Right ventricle myocardium inferior (tissue), 1 donor: ENCODE measurements around the gene ITGAE. TPM values are rescaled to one million over a fixed set of nuclear protein-coding genes. Genes with fewer than 3 reads are reported as not detected.
A peak's percentile ranks its signal among the peaks of the same experiment; 100 is the strongest.
"Not testable (repeated sequence)": the region's sequence is repeated elsewhere in the genome, so short reads cannot be mapped to it uniquely, and the experiment has no call there.

Experiments
- ATAC-seq: fragments of 200-7000 bp; cut with Tn5 transposase; one replicate; pipeline ENCODE4 v1.9.1; 2020; ENCODE audit warnings: mild to moderate bottlenecking, moderate library complexity
- DNase-seq: peaks from one replicate; pipeline ENCODE4 v3.0.0; 2021; ENCODE audit errors: missing footprints
- intact Hi-C: fragments of 100-400 bp; cut with DNase I; formaldehyde crosslinking; loops from one replicate; pipeline ENCODE4 v1.11.0; 2022
- total RNA-seq: library from RNA; stranded (reverse); fragmentation: NEBNext Ultra II Directional; extraction: Animal tissue kit (Norgen Biotek cat#: 25700); gene quantifications from one replicate; pipeline ENCODE4 v1.2.1, GENCODE V29; 2021
- donor health status: DM: no; HTN: yes; CAD: no; lungs with severe emphysema.

Gene ITGAE
- total RNA-seq, 1 donor from 2014 or later: 17.6 TPM

- intact Hi-C loops: no loop called here
- ATAC-seq: no peak
- DNase-seq: no peak
These were observed 52.4 kb downstream of the ITGAE start for GRCh38 chr17:3748576-3748975.

- intact Hi-C loops: no loop called here
- ATAC-seq: no peak
These were observed 53.2 kb downstream of the ITGAE start for GRCh38 chr17:3747805-3748204.

GRCh38 chr17:3745071-3745470, 55.9 kb downstream of the ITGAE start:
- ATAC-seq (no peak), DNase-seq (no peak)
- intact Hi-C loops: no loop called here

More at GRCh38 chr17:3747805-3748204, 53.2 kb downstream of the ITGAE start:
- DNase-seq: no peak

GRCh38 chr17:3744014-3744413, 57.0 kb downstream of the ITGAE start:
- ATAC-seq: no peak
- intact Hi-C loops: no loop called here
- DNase-seq: no peak

GRCh38 chr17:3740611-3741073, 60.3 kb downstream of the ITGAE start:
- ATAC-seq (no peak), DNase-seq (no peak)
- intact Hi-C loops: no loop called here

- no peak for ATAC-seq
- no peak for DNase-seq
- intact Hi-C loops: loop anchor here (2.0 to 10.0 kb wide), 4 partner anchors 88 to 335 kb away; partner anchors contain the start of gene NCBP3
These were observed 61.4 kb downstream of the ITGAE start for GRCh38 chr17:3739422-3740124.

GRCh38 chr17:3738562-3739295, 62.3 kb downstream of the ITGAE start:
- intact Hi-C loops: loop anchor here (2.0 to 10.0 kb wide), 4 partner anchors 89 to 336 kb away; partner anchors contain the start of gene NCBP3
- DNase-seq: no peak
- peak; percentile 62 for ATAC-seq

- intact Hi-C loops: loop anchor here (5.0 to 10.0 kb wide), 3 partner anchors 92 to 339 kb away; partner anchors contain the start of gene NCBP3
- no peak for DNase-seq
- ATAC-seq: no peak
These were observed 65.5 kb downstream of the ITGAE start for GRCh38 chr17:3735515-3735914.

- not testable (repeated sequence) for DNase-seq, ATAC-seq
- intact Hi-C loops: loop anchor here (5.0 to 10.0 kb wide), 3 partner anchors 92 to 340 kb away; partner anchors contain the start of gene NCBP3
These were observed 66.1 kb downstream of the ITGAE start for GRCh38 chr17:3734911-3735276.

- peak; percentile 64 for ATAC-seq
- DNase-seq: no peak
- intact Hi-C loops: loop anchor here (10.0 kb wide), 1 partner anchor 343 kb away; no protein-coding TSS in a partner anchor
These were observed 68.8 kb downstream of the ITGAE start for GRCh38 chr17:3732210-3732621.

GRCh38 chr17:3730881-3731429, 70.0 kb downstream of the ITGAE start:
- no peak for DNase-seq
- ATAC-seq: no peak
- intact Hi-C loops: loop anchor here (10.0 kb wide), 1 partner anchor 344 kb away; no protein-coding TSS in a partner anchor

GRCh38 chr17:3729881-3730280, 71.1 kb downstream of the ITGAE start:
- DNase-seq: no peak
- ATAC-seq: no peak
- intact Hi-C loops: loop anchor here (10.0 kb wide), 1 partner anchor 345 kb away; no protein-coding TSS in a partner anchor

- ATAC-seq, intact Hi-C loops, DNase-seq: not testable (repeated sequence)
These were observed 72.9 kb downstream of the ITGAE start for GRCh38 chr17:3728099-3728498.

GRCh38 chr17:3727041-3727440, 73.9 kb downstream of the ITGAE start:
- intact Hi-C loops: no loop called here
- no peak for ATAC-seq

GRCh38 chr17:3724378-3725077, 76.5 kb downstream of the ITGAE start:
- ATAC-seq: no peak
- intact Hi-C loops: loop anchor here (5.0 kb wide), 1 partner anchor 42 kb away; no protein-coding TSS in a partner anchor
- DNase-seq: no peak

More at GRCh38 chr17:3727041-3727440, 73.9 kb downstream of the ITGAE start:
- DNase-seq: no peak

GRCh38 chr17:3723556-3724377, 77.2 kb downstream of the ITGAE start, which contains the start of gene HASPIN:
TSS of gene HASPIN (plus strand) at chr17:3723903. CDS start at chr17:3723936, 33 bp downstream.
- ATAC-seq (peak; percentile 95), DNase-seq (peak; percentile 95)
- intact Hi-C loops: loop anchor here (5.0 kb wide), 1 partner anchor 41 kb away; no protein-coding TSS in a partner anchor

GRCh38 chr17:3723188-3723555, 77.8 kb downstream of the ITGAE start:
- intact Hi-C loops: loop anchor here (5.0 kb wide), 1 partner anchor 41 kb away; no protein-coding TSS in a partner anchor
- DNase-seq (no peak), ATAC-seq (no peak)
